ENCODE data around the gene FREY1.

FREY1 gene

DNA sequence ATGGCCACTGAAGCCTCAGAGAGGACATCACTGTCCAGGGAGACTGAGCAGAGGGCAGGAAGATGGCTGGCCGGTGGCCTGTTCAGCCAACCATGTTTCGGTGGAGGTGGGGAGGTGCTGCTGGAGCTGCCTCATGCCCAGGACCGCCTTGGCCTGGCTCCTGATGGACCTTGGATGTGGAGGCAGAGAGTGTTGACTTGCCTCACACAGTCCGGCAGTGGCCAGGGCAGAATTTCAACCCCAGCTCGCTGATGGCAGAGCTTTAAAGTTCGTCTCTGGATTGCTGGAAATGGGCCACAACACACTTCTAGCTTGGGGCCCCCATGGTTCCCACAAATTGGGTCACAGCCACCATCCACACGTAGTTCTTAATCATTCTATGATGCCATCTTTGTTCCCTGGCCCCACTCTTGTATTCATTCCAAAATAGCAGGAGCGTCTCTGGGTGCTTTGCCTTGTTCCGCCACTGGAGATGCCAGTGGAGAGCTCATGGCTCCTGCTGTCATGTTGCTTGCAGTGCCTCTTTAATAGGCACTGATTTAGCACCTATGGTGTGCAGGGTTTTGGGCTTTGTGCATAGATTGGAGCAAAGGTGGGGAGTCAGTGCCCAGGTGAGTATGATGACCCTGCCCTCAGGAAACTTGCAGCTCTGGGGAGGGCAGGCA, 16.1 kb downstream of the FREY1 start:
- DNase-seq: no peak

DNA sequence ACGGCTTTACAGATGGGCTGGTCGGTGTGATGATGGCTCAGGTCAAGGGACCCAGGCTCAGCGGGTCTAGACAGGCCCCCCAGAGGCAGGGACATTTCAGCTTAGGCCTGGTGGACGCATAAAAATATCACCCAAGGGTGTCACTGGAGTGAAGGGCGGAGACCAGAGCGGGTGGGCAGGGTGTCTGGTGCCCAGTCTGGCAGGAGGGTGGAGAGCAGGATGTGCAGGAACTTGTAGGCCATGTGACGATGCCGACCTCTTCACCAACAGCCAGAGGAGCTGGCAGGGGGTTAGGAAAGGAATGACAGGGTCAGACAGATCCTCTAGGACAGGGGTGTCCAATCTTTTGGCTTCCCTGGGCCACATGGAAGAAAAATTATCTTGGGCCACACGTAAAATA, 17.1 kb downstream of the FREY1 start:
- no peak for DNase-seq

DNA sequence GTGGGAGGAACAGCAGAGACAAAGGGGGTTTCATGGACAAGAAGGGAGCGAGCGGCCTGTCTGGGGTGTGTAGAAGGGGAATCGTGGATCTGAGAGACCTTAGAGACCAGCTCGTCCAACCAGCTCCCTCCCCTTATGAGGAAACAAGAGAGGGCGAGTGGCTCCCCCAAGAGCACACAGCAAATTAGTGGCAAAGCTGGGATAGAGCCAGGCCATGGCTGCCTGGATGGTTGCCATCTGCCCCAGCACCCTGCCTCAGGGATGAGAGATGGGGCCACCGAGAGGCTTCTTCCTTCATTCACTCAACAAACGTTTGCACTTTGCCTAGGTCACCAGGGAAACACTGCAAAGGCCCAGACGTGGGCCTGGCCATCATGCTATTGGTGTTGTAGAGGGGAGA, 17.5 kb downstream of the FREY1 start:
- DNase-seq: no peak

DNA sequence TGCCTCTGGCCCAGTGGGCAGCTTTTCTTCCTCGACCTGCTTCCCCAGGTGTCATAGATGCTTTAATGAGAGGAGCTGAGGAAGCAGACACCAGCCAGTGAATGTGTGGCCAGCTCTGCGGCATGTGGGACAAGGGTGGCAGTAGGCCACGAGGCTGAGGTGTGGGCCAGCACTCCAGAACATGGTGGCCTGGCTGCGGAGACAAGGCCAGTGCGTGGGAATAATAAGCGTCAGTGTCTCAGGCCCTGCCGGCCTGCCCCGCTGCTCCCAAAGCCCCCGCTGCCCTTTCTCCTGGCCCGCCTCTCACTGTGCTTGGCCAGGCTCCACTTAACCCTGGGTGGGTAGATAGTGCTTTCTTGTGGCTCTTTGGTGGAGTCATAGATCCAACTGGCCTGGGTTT, 19.5 kb downstream of the FREY1 start:
- DNase-seq: no peak

DNA sequence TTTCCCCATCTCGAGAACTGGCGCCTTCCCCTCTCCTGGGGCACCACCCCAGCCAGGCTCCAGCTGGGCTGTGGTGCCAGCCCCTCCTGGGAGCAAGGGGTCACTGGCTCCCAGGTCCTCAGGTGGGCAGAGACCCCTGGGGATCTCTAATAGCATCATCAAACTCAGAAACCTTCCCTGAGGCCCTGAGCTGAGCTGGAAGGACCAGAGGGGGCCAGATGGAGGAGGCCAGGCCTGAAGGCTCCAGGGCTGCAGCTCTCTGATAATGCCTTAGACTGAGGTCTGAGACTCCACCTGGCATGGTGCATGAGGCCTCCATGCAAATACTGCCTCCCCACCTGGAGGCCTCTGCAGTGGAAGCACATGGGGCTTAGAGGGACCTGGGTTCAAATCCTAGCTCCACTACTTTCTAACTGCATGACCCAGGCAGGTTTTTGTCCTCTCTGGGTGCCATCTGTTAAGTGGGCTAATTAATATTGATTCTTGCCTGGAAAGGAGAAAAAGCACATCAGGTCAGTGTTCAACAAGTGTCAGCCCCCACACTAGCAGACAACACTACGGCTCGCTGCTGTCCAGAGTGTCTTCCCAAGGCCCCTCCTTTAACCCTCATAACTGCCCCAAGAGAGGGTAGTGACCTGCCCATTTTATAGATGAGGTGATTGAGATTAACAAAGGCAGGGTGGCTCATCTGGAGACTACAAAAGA, 20.1 kb downstream of the FREY1 start:
- no peak for DNase-seq

DNA sequence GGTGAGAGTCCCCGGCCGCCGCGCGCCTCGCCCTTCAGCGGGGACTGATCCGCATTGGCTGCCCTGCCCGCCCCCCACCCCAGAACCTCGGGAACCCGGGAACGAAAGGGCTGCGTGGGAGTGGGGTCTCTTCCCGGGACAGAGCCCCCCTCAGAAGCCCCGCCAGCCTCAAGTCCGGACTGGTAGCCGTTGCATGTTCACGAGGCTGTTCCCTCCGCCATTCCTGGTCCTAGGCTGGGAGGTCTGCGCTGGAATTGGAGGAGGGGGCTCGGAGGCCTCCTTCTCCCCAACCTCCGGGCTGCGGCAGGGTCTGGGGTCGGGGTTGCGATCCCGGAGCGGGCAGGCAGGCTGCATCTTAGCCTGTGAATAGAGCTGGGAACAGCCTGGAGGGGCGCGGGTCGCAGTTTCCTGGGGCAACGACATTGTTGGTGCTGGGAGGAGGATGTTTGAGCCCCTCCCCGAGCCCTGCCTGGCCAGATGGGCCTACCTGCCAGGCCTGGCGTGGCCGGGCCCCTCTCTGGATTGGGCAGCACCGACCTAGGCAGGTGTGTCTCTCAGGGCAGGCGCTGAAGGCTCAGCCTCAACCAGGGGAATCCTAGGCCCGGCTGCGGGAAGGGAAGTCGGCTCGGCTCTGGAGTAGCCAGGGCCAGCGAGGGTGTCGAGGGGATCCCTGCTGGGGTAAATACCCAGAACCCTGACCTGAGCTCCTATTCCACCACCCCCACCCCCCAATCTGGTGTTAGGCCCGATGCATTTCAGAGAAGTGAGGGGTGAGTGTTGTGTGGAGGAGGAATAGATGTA, 20.9 kb downstream of the FREY1 start:
- peak; percentile 5 for DNase-seq

DNA sequence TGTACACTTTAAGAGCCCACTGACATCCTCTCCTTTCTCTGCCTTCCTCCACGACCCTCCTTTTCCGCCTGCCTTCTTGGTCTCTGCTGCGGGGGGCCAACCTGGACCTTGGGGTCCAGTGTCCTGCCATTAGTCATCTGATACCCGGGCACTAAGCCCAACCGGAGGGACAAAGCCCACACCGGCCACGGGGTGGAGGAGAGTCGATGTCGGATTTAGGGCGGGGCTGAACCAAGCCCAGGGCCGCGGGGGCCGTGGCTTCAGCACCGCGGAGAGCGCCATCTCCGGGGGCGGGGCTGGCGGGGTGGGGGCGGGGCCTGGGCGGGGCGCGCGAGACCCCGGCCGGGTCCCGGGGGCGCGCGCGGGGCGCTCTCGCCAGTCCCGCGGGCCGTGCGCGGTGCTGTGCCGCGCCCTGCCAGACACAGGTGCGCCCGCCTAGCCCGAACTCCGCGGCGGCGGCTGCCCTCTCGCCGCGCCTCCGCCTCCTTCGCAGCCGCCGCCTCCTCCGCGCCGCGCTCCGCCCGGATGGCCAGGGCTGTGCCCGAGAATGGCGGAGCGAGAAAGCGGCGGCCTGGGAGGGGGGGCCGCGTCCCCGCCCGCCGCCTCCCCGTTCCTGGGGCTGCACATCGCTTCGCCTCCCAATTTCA, 21.7 kb downstream of the FREY1 start, which contains the start of gene MAPK8IP1:
MAPK8IP1 (plus strand) TSS at position 378 of the 647 bp plus-strand sequence; CDS start at position 548, 170 bp downstream.
- peak; percentile 85 for DNase-seq

DNA sequence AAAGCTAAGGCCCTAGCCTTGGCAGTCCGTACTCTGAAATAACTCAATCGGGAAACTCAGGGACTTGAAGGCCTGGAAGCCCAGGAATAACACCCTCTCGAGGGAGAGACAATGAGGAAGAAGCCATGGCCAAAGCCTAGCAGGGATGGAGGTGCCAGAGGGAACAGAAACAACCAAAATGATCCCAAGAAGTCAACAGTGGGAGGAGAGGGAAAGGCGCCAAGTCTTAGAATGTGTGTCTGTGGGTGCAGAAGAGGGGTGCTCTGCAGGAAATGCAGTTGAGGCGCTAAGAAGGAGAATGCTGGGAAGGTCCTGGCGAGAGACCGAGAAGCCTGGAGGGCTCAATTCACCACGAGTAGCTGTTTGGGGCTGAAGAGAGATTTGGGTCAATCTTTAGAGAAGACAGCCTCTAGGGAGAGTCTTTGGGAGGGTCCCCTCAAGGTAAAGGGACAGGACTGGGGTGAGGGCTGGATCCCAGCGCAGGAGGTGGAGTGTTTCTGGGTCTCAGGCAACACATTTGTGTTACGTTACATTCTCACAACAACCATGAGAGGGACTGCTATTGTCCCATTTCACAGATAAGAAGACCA, 22.4 kb downstream of the FREY1 start:
- no peak for DNase-seq

DNA sequence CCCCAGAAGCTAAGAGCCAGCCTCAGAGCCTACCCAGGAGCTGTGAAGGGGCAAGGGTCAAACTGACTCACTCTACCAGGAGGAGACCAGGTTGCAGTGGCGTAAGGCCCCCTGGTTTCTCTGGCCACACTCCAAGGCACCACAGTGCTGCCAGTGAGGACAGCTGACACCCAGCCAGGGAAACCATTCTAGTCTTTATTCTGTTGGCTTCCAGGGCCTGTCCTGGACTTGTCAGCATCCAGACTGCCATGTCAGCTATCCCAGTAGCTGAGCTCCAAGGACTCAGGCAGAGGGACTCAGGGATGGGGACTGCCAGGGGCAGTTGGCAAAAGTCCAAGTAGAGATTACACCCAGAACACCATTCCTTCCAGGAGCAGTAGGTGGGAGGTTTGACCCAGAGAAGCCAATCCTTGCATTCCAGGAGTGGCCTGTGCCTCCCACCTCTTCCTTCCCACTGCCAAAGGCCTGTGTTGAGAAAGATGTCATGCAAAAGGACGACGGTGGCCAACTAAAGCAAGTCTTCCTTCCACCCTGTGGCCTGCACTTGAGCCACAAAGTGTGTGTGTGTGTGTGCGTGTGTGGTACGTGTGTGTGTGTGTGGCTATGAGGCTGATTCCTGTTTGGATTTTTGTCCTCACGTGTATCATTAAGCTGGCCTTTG, 25.2 kb downstream of the FREY1 start:
- no peak for DNase-seq

DNA sequence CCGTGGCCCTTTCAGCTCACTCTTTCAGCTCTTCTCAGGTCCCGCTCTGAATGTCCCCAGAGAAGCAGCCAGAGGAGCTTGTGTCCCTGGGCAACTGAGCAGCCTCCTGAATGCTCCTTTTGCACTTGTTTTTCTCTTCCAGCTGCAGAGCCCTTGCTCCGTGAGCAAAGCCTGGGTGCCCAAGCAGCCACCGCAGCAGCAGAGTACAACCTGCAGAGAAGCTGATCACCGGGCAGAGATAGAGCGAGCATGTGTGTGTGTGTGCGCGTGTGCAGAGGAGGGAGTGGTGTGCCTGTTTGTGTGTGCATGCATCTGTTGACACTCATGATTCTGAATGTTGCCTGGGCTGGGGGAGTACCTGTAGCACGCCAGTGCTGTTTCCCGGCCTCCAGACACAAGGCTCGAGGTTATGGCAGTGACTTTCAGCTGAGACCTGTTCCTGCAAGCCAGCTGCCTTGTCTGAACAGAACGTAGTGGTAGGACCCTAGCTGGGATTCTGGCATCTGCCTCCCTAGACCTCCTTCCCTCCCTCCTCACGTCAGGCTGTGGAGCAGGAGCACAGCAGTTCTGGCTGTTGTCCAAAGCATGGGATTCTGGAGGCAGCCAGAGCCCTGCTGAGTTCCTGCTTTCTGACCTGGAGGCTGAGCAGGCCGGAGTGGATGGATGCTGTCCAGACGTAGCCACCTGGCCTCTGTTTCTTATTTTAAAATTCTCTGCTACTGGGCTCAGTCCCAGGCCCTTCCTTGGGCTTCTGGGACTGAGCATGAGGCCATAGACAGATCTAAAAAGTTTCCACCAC, 26.1 kb downstream of the FREY1 start:
- no peak for DNase-seq

DNA sequence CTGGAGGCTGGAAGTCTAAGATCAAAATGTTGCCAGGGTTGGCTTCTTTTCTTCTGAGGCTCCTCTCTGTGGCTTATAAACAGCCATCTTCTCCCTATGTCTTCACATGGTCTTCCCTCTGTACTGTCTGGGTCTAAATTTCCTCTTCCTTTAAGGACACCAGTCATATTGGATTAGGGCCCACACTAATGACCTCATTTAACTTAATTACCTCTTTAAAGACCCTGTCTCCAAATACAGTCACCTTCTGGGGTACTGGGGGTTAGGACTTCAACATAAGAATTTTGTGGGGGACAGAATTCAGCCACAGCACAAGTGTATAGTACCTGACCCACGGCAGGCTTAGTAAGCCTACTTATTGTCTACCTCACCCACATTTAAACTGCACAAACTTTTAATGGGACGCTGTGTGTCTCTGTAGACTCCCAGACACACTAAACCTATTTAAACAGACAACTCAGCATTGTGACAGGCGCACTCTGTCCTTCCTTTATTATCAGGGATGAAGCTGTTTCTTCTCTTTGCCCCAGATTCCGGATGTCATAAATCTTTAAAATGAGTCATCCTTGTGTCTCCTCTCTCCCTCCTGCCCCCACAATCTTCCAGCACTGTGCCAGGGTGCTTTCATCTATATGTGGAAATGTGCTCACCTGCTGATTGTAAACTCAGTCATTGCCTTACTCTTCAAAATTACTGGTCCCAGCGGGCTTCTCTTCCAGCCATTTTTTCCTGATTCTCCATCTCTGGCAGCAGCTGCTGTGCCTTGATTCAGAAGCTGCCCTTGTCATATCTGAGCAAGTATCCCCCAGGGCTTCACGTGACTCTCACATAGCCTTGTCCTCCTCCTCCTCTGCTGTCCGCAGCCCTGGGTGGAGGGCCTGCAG, 27.0 kb downstream of the FREY1 start:
- DNase-seq: no peak

DNA sequence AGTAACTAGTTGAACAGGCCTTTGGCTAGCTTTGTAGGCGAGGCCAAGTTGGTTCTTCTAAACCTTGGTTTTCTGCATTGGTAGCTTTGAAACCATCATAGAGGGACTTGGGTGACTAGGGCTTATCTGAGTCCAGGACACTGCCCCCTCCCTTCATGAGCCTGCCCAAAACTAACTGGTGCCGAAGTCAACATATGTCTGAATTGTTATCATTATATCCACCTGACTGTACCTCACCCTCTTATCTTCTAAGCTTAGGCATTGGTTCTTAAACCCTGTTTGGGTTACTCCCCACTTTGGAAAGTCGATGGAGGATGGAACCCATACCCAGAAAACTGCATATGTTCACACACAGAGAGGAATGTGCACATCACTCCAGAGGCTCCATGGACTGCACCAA, 29.2 kb downstream of the FREY1 start:
- no peak for DNase-seq

DNA sequence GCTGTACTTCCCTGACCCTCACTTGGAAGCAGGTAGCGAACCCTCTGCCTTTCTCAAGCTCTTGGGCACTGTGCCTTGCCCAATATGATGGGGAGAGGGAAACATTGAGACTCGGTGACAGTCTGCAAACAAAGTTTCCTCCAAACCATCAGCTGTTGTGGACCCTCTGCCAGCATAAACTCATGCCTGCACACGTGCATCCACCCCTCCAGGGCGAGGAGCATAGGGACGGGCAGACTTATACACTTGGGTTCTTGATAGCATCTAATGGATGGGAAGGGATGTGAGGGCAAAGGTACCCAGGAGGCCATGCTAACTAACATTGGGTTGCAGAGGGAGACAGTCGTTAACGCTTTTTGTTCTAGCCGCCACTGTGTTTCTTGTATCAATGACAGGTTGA, 29.9 kb downstream of the FREY1 start:
- DNase-seq: no peak

DNA sequence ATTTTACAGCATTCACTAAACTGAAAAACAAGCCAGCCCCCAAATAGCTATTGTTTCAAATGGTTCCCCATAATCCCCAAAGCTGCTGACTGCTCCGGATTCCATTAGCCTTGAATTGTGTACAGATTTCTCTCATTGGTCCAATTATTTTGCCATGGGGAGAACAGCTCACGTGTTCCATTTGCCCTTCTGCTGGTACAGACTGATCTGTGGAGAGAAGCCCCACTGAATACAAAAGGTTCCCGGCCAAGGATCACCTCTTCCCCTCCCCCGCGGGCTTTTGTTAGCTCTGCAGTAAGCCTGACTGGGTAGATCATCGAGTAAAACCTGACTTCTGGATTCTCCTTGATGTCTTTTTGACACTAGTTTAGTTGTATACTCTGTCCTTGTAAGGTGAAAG, 30.7 kb downstream of the FREY1 start:
- no peak for DNase-seq

DNA sequence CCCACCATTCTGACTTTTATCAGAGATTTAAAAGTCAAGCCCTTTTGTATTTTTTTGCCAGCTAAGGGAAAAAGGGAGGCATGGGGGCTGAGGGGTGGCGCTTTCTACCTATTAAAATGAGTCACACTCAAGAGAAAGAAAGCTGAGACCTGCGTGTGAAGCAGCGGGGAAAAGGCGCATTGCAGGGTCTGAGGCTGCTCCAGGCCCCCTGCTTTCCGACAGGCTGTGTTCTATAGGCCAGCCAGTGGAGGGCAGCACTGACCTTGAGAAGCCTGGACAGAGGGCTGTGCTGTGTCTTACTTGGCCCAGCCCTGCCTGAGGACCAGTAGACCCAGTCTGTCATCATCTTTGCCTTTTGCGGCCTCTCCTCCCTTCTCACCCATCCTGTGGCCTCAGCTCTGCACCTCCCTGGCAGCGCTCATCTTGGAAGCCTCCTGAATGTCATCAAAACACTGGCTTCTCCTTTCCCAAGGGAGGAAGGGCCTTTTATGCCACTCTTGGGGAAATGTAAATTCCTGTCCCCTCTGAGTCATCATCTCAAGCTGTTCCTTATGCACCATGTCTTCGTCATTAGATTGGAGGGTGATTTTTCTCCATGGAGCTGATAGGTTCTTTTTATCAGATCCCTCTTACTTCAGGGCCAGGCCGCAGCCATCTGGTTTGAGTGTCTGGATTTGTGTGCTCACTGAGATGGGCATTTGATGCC, 34.3 kb downstream of the FREY1 start:
- DNase-seq: peak; percentile 32

DNA sequence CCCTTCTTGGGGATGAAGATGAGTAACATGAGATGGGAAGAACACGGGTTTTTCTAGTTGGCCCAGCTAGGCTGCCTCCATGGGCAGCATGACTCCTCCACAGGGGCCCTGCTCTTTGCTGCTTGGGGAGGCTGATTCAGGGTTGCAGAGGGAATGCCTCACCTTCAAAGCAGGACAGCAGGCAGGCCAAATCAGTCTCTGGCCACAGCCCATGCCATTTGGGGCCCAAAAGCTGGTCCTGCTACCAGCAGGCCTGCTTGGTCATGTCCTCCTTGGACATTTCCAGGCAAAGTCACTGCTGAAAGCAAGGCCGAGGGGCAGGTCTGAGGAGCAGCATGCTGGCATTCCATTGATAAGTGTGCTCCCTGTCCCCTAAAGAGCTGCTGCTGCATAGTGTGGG, 35.4 kb downstream of the FREY1 start:
- no peak for DNase-seq

DNA sequence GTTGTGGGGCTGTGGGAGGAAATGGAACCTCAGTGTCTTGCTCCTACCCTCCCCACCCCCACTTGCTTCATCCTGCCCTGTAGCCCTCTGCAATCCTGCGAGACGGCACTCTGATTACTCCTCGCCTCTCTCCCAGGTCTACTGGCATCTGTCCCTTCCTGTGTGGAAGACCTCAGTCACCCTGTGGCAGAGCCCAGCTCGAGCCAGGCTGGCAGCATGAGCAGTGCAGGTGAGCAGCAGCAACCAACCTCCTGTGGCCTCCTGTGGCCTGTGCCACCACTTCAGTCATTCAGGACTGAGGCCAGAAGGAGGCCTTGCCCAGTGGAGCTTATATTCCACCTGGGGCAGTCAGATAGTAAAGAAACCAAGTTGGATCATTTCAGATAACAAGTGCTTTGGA, 36.4 kb downstream of the FREY1 start:
- DNase-seq: no peak

DNA sequence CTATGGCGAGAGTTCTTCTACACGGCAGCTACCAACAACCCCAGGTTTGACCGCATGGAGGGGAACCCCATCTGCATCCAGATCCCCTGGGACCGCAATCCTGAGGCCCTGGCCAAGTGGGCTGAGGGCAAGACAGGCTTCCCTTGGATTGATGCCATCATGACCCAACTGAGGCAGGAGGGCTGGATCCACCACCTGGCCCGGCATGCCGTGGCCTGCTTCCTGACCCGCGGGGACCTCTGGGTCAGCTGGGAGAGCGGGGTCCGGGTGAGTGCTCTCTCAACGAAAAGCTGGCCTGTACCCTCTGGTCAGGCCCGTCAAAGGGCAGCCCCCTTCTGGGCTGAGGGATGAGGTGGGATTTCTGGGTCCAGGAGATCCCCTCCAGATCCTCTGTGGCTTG, 37.5 kb downstream of the FREY1 start:
- no peak for DNase-seq

DNA sequence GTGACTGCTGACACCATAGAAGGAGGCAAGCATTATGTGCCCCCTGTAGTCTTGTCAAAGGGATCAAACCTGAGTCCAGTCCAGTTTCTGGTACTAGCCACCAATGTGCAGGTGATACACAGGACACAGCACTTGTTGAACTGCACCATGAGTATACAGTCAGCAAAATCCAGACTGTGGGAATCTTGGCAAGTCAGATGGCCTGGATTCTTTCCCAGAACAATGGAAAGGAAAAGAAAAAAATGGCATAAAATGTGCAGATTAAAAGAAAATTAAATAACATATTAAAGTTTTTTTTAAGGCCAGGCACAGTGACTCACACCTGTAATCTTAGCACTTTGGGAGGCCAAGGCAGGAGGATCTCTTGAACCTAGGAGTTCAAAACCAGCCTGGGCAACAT, 43.0 kb downstream of the FREY1 start:
- no peak for DNase-seq

Measured in NCI-H774 (cell line).